Dermis microvascular lymphatic vessel endothelial cell (primary cell): ENCODE data around the gene RPL36AL. TPM values are rescaled to one million over a fixed set of nuclear protein-coding genes. Genes with fewer than 3 reads are reported as not detected.
"Not testable (repeated sequence)": the region's sequence is repeated elsewhere in the genome, so short reads cannot be mapped to it uniquely, and the experiment has no call there.

Source experiments
- DNase-seq, 2 donors: peaks; one replicate each; pipeline versions ENCODE4 v3.0.0 to v3.0.0-alpha.2; 2010; ENCODE audit warnings: low read depth in 2 of 2
- total RNA-seq: library from RNA; depleted of rRNA; stranded (reverse); fragments of >200 nt; gene quantifications from 2 replicates; pipeline ENCODE4 v1.2.1, GENCODE V29; 2014

RPL36AL gene
- 192 and 233 TPM in 2 replicates for total RNA-seq

DNA sequence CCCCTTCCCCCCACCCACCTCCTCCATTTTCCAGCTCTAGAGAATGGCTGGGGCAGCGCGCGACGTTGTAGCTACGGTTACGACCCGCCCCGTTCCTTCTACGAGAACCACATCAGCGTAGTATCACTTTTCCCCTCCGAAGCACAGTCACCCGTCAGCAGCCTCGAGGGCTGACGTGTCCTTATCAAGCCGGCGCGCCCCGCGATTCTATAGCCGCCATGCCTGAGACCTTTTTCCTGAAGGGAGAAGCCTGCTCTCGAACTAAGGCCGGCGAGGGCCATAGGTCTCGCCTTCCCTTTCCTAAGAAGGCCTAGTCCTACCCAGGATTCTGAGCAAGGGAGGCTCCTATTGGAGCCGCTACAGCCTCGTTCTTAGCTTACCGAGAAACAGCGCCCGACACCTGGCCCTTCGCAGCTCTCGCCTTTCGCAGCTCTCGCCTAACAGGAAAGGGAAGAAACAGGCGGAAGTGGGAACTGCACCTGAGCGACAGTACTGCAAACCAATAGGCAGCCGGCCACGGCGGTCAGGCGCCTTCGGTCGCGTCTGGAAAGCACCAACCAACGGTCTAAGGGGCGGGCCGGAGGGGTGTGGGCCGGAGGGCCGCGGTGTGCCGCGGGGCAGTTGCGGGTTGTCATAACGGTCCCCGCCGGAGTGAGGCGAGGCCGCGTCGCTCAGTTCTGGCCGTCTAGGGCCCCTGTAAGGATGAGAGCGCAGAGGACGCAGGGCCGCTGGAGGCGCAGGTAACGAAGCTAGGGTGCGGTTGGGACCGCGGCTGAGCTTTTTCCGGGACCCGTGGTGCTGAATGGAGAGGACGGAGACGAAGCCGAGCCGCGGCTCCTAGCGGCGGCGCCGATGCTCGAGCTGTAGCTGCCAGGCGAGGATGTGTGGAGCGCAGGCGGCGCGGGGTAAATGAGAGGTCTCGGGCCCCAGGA lies at the start of gene RPL36AL, which contains the start of gene MGAT2:
RPL36AL (minus strand) TSS at position 445 of the 932 bp plus-strand sequence. CDS start 1,522 bp downstream, outside the sequence.
MGAT2 (plus strand) TSS at position 618 of the 932 bp plus-strand sequence. CDS start 470 bp downstream, outside the sequence.
- DNase-seq = peak; percentile 97 to 99

DNA sequence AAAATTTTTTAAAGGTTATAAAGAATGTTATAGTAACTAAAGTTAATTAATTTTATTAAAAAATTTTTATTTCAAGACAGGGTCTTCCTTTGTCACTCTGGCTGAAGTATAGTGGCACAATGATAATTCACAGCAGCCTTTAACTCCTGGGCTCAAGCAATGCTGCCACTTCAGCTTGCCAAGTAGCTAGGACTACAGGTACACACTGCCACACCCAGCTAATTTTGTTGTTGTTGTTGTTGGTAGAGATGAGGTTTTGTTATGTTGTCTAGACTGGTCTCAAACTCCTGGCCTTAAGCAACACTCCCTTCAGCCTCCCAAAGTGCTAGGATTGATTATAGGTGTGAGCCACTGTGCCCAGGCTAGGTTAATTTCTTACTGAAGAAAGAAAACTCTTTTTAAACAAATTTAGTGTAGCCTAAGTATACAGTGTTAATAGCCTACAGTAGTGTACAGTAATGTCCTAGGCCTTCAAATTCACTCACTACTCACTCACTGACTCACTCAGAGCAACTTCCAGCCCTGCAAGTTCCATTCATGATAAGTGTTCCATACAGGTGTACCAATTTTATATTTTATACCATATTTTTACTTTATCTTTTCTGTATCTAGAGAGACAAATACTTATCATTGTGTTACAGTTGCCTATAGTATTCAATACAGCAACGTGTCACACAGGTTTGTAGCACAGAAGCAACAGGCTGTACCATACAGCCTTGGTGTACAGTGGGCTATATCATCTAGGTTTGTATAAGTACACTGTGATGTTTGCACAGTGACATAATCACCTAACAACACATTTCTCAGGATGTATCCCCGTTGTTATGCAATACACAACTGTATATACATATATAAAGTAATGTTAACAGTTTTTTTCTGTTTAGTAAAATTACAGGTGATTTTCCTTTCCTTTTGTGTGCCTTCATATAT lies 39.4 kb upstream of the RPL36AL start:
- DNase-seq = no peak

DNA sequence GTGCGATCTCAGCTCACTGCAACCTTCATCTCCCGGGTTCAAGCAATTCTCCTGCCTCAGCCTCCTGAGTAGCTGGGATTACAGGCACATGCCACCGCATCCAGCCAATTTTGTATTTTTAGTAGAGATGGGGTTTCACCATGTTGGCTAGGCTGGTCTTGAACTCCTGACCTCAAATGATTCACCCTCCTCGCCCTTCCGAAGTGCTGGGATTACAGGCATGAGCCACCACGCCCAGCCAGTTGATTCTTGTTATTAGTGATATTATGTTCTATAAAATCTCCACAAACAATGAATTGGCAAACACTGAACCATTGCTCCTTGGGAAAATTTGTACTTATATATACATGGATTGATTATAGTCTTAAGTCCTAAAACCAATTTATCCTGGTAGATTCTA lies 37.1 kb upstream of the RPL36AL start:
- not testable (repeated sequence) for DNase-seq

DNA sequence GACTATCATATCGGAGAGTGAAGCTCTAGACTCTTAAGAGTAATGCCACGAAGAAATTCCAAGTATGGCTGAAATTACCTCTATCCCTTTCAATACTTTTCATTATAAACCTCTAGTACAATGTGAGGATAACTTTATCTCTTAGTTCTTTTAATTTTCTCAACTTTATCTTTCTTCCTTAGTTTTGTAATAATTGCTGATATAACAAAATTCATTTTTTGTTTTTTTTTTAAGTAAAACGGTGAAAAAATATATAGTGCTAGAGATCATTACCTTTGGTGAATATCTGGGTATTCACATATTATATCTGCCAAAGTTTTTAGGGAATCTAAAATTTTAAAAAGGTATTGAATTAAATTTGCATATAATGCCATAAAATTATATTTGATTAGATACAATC lies 34.1 kb upstream of the RPL36AL start:
- no peak for DNase-seq

DNA sequence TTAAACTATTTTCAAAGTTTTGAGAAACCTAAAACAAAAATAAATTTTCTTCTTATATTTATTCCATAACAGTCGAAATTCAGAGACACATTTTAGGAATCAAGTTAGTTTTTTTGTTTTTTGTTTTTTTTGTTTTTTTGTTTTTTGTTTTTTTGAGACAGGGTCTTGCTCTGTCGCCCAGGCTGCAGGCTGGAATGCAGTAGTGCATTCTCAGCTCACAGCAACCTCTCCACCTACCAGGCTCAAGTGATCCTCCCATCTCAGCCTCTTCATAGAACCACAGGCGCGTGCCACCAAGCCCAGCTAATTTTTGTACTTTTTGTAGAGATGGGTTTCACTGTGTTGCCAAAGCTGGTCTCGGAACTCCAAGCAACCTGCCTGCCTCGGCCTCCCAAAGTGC lies 33.1 kb upstream of the RPL36AL start:
- DNase-seq = no peak

- no peak for DNase-seq
These were observed 21.7 kb upstream of the RPL36AL start for GRCh38 chr14:49642163-49642562.

DNA sequence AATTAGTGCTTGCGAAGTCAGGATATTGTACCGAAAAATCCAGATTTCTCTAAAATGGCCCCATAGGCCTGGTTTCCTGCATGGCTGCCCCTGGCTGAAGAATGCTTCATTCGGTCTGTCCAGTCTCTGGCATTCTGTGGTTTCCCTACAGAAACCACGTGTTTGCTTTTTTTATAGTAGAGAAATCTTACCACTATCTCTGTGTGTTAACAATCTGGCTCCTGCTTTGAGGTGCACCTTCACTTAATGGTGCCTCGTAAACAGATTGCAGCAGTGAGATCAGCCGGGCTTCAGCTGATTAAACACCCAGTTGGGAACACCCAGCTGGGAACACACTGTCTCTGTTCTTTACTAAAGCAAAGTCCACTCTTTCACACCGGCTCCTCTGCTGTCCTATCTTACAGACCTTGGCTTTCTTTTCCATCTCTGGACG lies 21.3 kb upstream of the RPL36AL start:
- no peak for DNase-seq

GRCh38 chr14:49640540-49641417 lies 20.4 kb upstream of the RPL36AL start:
- DNase-seq = no peak

DNA sequence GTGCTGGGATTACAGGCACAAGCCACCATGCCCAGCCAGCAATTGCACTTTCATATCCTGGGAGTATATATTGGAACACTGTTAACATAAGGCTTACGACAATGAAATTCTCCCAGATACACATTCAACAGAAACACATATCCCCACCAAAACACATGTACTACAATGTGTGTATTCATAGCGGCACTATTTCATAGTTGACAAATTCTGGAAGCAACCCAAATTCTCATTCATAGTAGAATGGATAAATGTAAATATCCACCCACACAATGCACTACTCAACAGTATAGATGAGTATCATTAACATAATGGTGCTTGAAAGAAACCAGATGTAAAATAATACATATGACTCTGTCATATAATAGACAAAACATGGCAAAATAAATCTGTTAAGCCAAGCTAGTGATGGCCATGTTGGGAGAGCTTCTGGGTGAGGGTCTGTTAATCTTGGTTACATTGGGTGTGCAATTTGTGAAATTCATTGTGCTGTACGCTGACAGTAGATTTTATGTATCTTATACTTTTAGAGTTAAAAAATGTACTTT lies 17.2 kb upstream of the RPL36AL start:
- DNase-seq = no peak

- DNase-seq = no peak
These were observed 16.4 kb upstream of the RPL36AL start for GRCh38 chr14:49636866-49637265.

DNA sequence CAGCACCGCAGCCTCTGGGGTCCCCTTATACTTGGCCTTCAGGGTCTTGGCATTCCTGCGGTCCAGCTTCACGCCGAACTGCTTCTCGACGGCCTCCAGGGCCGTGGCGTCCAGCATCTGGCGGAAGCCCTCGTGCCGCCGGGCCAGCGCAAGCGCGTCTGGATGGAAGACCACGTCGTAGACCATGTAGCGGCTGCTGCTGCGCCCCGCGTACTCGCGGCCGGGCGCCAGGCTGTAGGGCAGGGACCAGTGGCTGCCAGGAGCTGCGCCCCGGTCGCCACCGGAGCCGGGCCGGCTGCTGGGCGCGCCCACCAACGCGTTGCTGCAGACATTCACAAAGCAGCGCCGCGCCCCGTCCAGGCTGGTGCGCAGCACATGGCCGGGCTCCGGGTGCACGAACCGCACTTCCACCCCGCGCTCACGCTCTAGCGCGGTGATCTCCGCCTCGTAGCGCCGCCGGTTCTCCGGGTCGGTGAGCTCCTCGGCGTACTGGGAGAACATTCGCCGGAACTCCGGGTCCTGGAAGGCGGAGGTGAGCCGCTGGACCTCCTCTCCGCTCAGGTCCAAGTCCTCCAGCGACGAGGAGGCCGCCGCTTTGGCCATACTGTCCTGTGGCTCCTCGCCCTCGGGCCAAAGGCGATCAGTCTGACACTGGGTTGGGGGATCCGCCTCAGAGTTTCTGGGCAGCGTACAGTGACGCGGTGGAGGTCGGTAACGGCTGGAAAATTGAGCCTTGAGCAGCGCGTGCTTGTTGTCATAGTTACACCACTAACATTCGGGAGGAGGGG lies 14.3 kb upstream of the RPL36AL start, which contains the start of gene DNAAF2:
DNAAF2 (minus strand) TSS at position 698 of the 788 bp plus-strand sequence; CDS start at position 603, 95 bp downstream.
- DNase-seq = peak; percentile 68 to 80

GRCh38 chr14:49633640-49634546 lies 13.5 kb upstream of the RPL36AL start:
- peak; percentile 89 to 98 for DNase-seq

GRCh38 chr14:49623941-49624839 lies 3.8 kb upstream of the RPL36AL start:
- peak in 1 of 2 donors; percentile 70 for DNase-seq

GRCh38 chr14:49623387-49623786 lies 3.0 kb upstream of the RPL36AL start:
- DNase-seq = no peak

DNA sequence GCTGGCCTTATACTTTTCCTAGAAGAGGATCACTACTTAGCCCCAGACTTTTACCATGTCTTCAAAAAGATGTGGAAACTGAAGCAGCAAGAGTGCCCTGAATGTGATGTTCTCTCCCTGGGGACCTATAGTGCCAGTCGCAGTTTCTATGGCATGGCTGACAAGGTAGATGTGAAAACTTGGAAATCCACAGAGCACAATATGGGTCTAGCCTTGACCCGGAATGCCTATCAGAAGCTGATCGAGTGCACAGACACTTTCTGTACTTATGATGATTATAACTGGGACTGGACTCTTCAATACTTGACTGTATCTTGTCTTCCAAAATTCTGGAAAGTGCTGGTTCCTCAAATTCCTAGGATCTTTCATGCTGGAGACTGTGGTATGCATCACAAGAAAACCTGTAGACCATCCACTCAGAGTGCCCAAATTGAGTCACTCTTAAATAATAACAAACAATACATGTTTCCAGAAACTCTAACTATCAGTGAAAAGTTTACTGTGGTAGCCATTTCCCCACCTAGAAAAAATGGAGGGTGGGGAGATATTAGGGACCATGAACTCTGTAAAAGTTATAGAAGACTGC lies 1.7 kb upstream of the RPL36AL start:
- no peak for DNase-seq

DNA sequence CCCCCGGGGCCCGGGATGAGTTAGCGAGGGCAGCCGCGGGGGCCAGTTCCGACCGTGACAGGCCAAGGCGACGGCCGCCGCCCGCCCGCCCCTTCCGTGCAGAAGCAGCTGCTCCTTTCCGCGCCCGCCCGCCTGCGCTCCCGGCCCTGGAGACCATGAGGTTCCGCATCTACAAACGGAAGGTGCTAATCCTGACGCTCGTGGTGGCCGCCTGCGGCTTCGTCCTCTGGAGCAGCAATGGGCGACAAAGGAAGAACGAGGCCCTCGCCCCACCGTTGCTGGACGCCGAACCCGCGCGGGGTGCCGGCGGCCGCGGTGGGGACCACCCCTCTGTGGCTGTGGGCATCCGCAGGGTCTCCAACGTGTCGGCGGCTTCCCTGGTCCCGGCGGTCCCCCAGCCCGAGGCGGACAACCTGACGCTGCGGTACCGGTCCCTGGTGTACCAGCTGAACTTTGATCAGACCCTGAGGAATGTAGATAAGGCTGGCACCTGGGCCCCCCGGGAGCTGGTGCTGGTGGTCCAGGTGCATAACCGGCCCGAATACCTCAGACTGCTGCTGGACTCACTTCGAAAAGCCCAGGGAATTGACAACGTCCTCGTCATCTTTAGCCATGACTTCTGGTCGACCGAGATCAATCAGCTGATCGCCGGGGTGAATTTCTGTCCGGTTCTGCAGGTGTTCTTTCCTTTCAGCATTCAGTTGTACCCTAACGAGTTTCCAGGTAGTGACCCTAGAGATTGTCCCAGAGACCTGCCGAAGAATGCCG lies 872 bp upstream of the RPL36AL start:
- peak in 1 of 2 donors; percentile 75 for DNase-seq
